ENCODE measurements around the gene TNFRSF6B. TPM values are rescaled to one million over a fixed set of nuclear protein-coding genes. Genes with fewer than 3 reads are reported as not detected.

Gene TNFRSF6B
- total and polyA plus RNA-seq, 2 donors (not counting 1 experiment from before 2014, with no cell fraction given), result 3.8 to 35.2 TPM

DNA sequence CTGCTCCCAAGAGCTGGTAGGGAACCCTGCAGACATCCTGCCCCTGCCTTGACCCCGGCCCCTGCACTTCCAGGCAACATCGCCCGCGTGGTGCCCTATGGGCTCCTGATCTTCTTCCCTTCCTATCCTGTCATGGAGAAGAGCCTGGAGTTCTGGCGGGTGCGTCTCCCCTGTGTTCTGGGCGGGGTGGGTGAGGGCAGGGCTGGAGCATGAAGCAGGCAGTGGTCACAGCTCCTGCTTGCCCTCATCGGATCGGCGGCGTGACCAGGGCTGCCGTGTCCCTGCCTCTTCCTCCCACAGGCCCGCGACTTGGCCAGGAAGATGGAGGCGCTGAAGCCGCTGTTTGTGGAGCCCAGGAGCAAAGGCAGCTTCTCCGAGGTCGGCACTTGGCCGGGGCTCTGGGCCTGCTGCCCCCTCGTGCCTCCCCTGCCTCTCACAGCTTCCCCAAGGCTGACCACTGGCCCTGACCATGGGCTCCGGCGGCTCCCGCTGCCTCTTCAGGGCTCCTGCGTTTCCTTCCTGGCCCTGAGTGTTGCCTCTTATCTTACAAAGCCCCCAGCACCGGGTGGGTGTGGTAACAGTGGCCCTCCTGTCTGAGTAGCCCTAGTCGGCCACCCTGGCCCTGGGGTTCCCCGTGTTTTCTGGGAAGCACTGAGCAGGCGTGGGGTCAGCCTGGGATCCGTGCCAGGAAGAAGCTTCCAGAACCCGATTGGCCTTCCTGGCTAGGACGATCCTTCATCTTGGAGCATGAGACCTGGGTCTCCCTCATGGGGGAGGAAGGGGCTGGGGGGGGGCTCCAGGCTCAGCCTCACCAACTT, 8.0 kb upstream of the TNFRSF6B start:
- Histone ChIP-seq H3K4me2 (ENCODE audit: extremely low read depth, insufficient read depth, low read length) (no peak overlapping the region), H3K27me3 (ENCODE audit: control insufficient read depth, insufficient read depth, low read length) (no peaks in the 10 kb centered on the region), H3K4me1 (ENCODE audit: control insufficient read depth, extremely low read depth, insufficient read depth, low read length) (peaks cover 25% of the 10 kb centered on the region), H3K79me2 (ENCODE audit: control insufficient read depth, insufficient read depth, low read length) (peaks cover 2% of the 10 kb centered on the region), H3K4me3 (replicated peaks in 1 of 4; ENCODE audit: control extremely low read depth in 1 of 4, insufficient read depth in 1 of 4, low read depth in 3 of 4, low read length in 4 of 4) (no peak overlapping the region), H3K36me3 (ENCODE audit: control insufficient read depth, insufficient read depth, low read length) (peaks cover 23% of the 10 kb centered on the region), H4K20me1 (ENCODE audit: control insufficient read depth, extremely low read depth, insufficient read depth, low read length) (no peaks in the 10 kb centered on the region), H3K9ac (ENCODE audit: insufficient read depth, low read length) (peak overlapping the region; percentile 69), H2AFZ (ENCODE audit: low read length) (no peak overlapping the region), H3K27ac (ENCODE audit: insufficient read depth, low read length) (peak overlapping the region; percentile 98), H3K9me3 (ENCODE audit: control insufficient read depth, insufficient read depth, low read depth, low read length) (no peaks in the 10 kb centered on the region)
- TF ChIP-seq, protein P1, sequence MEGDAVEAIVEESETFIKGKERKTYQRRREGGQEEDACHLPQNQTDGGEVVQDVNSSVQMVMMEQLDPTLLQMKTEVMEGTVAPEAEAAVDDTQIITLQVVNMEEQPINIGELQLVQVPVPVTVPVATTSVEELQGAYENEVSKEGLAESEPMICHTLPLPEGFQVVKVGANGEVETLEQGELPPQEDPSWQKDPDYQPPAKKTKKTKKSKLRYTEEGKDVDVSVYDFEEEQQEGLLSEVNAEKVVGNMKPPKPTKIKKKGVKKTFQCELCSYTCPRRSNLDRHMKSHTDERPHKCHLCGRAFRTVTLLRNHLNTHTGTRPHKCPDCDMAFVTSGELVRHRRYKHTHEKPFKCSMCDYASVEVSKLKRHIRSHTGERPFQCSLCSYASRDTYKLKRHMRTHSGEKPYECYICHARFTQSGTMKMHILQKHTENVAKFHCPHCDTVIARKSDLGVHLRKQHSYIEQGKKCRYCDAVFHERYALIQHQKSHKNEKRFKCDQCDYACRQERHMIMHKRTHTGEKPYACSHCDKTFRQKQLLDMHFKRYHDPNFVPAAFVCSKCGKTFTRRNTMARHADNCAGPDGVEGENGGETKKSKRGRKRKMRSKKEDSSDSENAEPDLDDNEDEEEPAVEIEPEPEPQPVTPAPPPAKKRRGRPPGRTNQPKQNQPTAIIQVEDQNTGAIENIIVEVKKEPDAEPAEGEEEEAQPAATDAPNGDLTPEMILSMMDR (conservative IDR thresholded peaks at IDR 0.05 in 1 of 2, IDR thresholded peaks at IDR 0.05 in 1 of 2; ENCODE audit: low read depth in 1 of 2, low read length in 2 of 2), result no peak
- no peak for TF ChIP-seq EZH2 (IDR thresholded peaks at IDR 0.05; ENCODE audit: low read length, missing control alignments)
- no peak for DNase-seq (ENCODE audit: low read depth in 2 of 2)

DNA sequence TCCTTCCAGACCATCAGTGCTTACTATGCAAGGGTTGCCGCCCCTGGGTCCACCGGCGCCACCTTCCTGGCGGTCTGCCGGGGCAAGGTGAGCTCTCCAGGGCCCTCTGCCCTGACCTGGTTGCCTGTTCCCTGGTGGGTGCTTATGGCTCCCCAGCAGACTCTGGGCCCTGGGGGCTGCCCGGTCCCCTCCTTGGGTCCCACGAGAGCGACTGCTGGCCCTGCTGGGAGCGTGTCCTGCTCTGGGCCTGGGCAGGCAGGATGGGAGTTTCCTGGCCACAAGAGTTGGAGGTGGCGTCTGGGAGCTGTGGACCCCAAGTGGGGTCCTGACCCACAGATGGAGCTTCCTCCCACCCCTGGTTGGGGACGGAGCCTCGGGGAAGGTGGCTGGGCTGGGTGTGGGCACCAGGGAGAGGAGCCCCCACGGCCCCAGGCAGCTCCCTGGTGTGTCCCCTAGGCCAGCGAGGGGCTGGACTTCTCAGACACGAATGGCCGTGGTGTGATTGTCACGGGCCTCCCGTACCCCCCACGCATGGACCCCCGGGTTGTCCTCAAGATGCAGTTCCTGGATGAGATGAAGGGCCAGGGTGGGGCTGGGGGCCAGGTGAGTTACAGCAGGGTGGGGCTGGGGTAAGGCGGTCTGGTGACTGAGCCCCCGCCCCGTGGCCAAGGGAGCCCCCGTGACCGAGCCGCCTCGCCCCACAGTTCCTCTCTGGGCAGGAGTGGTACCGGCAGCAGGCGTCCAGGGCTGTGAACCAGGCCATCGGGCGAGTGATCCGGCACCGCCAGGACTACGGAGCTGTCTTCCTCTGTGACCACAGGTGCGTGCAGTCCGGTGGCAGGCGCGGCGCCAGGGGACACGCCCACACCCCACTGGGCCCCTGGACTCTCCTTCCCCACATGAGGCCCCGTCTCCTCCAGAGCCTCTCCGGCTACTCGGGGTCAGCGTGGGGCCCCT, 7.1 kb upstream of the TNFRSF6B start:
- H3K4me1 ChIP-seq (ENCODE audit: control insufficient read depth, extremely low read depth, insufficient read depth, low read length), result peaks cover 25% of the 10 kb centered on the region
- no peak overlapping the region for H3K4me2 ChIP-seq (ENCODE audit: extremely low read depth, insufficient read depth, low read length)
- no peaks in the 10 kb centered on the region for H3K9me3 ChIP-seq (ENCODE audit: control insufficient read depth, insufficient read depth, low read depth, low read length)
- no peak overlapping the region for H3K9ac ChIP-seq (ENCODE audit: insufficient read depth, low read length)
- H3K36me3 ChIP-seq (ENCODE audit: control insufficient read depth, insufficient read depth, low read length), result peaks cover 27% of the 10 kb centered on the region
- no peak for DNase-seq (ENCODE audit: low read depth in 2 of 2)
- H3K79me2 ChIP-seq (ENCODE audit: control insufficient read depth, insufficient read depth, low read length), result peaks cover 2% of the 10 kb centered on the region
- H3K27me3 ChIP-seq (ENCODE audit: control insufficient read depth, insufficient read depth, low read length), result no peaks in the 10 kb centered on the region
- TF ChIP-seq EZH2 (IDR thresholded peaks at IDR 0.05; ENCODE audit: low read length, missing control alignments), result no peak
- TF ChIP-seq, protein P1 (conservative IDR thresholded peaks at IDR 0.05 in 1 of 2, IDR thresholded peaks at IDR 0.05 in 1 of 2; ENCODE audit: low read depth in 1 of 2, low read length in 2 of 2), result no peak
- H3K4me3 ChIP-seq (replicated peaks in 1 of 4; ENCODE audit: control extremely low read depth in 1 of 4, insufficient read depth in 1 of 4, low read depth in 3 of 4, low read length in 4 of 4), result no peak overlapping the region
- H2AFZ ChIP-seq (ENCODE audit: low read length), result no peak overlapping the region
- no peaks in the 10 kb centered on the region for H4K20me1 ChIP-seq (ENCODE audit: control insufficient read depth, extremely low read depth, insufficient read depth, low read length)
- no peak overlapping the region for H3K27ac ChIP-seq (ENCODE audit: insufficient read depth, low read length)

Measured in fibroblast of lung (primary cell).